WTC11 (cell line): ENCODE results near the gene KEAP1. TPM values are rescaled to one million over a fixed set of nuclear protein-coding genes. Genes with fewer than 3 reads are reported as not detected.
A peak's percentile ranks its signal among the peaks of the same experiment; 100 is the strongest.

Source experiments
- ATAC-seq: fragments of 200-7000 bp; cut with Tn5 transposase; 2 replicates; pipeline ENCODE4 v1.10.0; 2021; ENCODE audit warnings: mild to moderate bottlenecking, moderate library complexity
- CTCF ChIA-PET: fragments of 300-600 bp; sonication (Branson Sonifier 250); formaldehyde crosslinking; loops from one replicate; lab custom pipeline; 2021; ENCODE audit warnings: antibody characterized with exemption; lab: Charles Lee
- POLR2A ChIA-PET: fragments of 350-600 bp; sonication (Branson Sonifier 250); formaldehyde crosslinking; loops from one replicate; lab custom pipeline; 2021; ENCODE audit warnings: antibody characterized with exemption; lab: Charles Lee
- DNase-seq: peaks from one replicate; pipeline ENCODE4 v3.0.0; 2021; ENCODE audit warnings: low spot score
- H3K27ac Mint-ChIP-seq: 2 replicates; pipeline ENCODE4 v1.8.0; 2021; ENCODE audit warnings: mixed read lengths
- H3K27me3 Mint-ChIP-seq: 2 replicates; pipeline ENCODE4 v1.8.0; 2021; ENCODE audit warnings: low read depth, mild to moderate bottlenecking, moderate library complexity, mixed read lengths
- H3K36me3 Mint-ChIP-seq: 2 replicates; pipeline ENCODE4 v1.8.0; 2021; ENCODE audit warnings: mixed read lengths
- H3K4me1 Mint-ChIP-seq: 2 replicates; pipeline ENCODE4 v1.8.0; 2022; ENCODE audit warnings: mixed read lengths
- H3K4me3 Mint-ChIP-seq: 2 replicates; pipeline ENCODE4 v1.8.0; 2021; ENCODE audit warnings: mild to moderate bottlenecking, moderate library complexity, mixed read lengths
- H3K9me3 Mint-ChIP-seq: 2 replicates; pipeline ENCODE4 v1.8.0; 2021; ENCODE audit warnings: mixed read lengths
- CDX4 ChIP-seq: fragments of 250-450 bp; sonication (Bioruptor Pico); IDR thresholded peaks from 2 replicates; pipeline ENCODE4 v1.9.0; 2021; ENCODE audit warnings: moderate library complexity, mild to moderate bottlenecking, inconsistent platforms, borderline replicate concordance
- E2F5 ChIP-seq: sonication (generic); formaldehyde crosslinking; IDR thresholded peaks from 2 replicates; pipeline ENCODE4 v1.8.1; 2022; ENCODE audit warnings: mild to moderate bottlenecking, moderate library complexity, missing genetic modification reagents
- ERG ChIP-seq: fragments of 250-450 bp; sonication (Bioruptor Pico); IDR thresholded peaks from 2 replicates; pipeline ENCODE4 v1.8.0; 2021; ENCODE audit warnings: mild to moderate bottlenecking
- GRHL2 ChIP-seq: fragments of 250-450 bp; sonication (Bioruptor Pico); IDR thresholded peaks from 2 replicates; pipeline ENCODE4 v1.8.0; 2022; ENCODE audit warnings: mild to moderate bottlenecking, moderate library complexity; ENCODE audit not compliant: insufficient replicate concordance, severe bottlenecking
- IRF2 ChIP-seq: sonication (generic); formaldehyde crosslinking; IDR thresholded peaks from 2 replicates; pipeline ENCODE4 v1.8.0; 2022; ENCODE audit warnings: low read depth, missing genetic modification reagents, borderline replicate concordance
- JAZF1 ChIP-seq: fragments of 250-450 bp; sonication (Bioruptor Pico); IDR thresholded peaks from 2 replicates; pipeline ENCODE4 v1.9.0; 2021; ENCODE audit warnings: moderate library complexity, mild to moderate bottlenecking, inconsistent platforms
- NFYB ChIP-seq: sonication (generic); formaldehyde crosslinking; conservative IDR thresholded peaks from 2 replicates; pipeline ENCODE4 v1.8.0; 2022; ENCODE audit warnings: low read depth, missing genetic modification reagents
- NR2C2 ChIP-seq: sonication (generic); formaldehyde crosslinking; IDR thresholded peaks from 2 replicates; pipeline ENCODE4 v1.8.0; 2022; ENCODE audit warnings: mild to moderate bottlenecking, missing genetic modification reagents
- SP1 ChIP-seq: sonication (generic); formaldehyde crosslinking; conservative IDR thresholded peaks from 2 replicates; pipeline ENCODE4 v1.8.1; 2022; ENCODE audit warnings: missing genetic modification reagents
- TCF7 ChIP-seq: sonication (generic); formaldehyde crosslinking; IDR thresholded peaks from 2 replicates; pipeline ENCODE4 v1.8.0; 2022; ENCODE audit warnings: mild to moderate bottlenecking, low read depth, missing genetic modification reagents, moderate library complexity
- TEAD1 ChIP-seq: sonication (generic); formaldehyde crosslinking; IDR thresholded peaks from 2 replicates; pipeline ENCODE4 v1.8.0; 2022; ENCODE audit warnings: mild to moderate bottlenecking, missing genetic modification reagents
- ZNF232 ChIP-seq: sonication (generic); formaldehyde crosslinking; IDR thresholded peaks from 2 replicates; pipeline ENCODE4 v1.8.0; 2022; ENCODE audit warnings: mild to moderate bottlenecking, missing genetic modification reagents
- ZNF263 ChIP-seq: sonication (generic); formaldehyde crosslinking; IDR thresholded peaks from 2 replicates; pipeline ENCODE4 v1.8.1; 2022; ENCODE audit warnings: low read depth, mild to moderate bottlenecking, moderate library complexity, missing genetic modification reagents
- ZNF317 ChIP-seq: sonication (generic); formaldehyde crosslinking; IDR thresholded peaks from 2 replicates; pipeline ENCODE4 v1.8.1; 2023; ENCODE audit warnings: low read depth, mild to moderate bottlenecking, moderate library complexity, missing genetic modification reagents, borderline replicate concordance
- ZNF396 ChIP-seq: fragments of 250-450 bp; sonication (Bioruptor Pico); IDR thresholded peaks from 2 replicates; pipeline ENCODE4 v1.8.0; 2021; ENCODE audit warnings: mild to moderate bottlenecking, moderate library complexity, borderline replicate concordance
- ZNF425 ChIP-seq: fragments of 250-450 bp; sonication (Bioruptor Pico); conservative IDR thresholded peaks from 2 replicates; pipeline ENCODE4 v1.9.0; 2021; ENCODE audit warnings: mild to moderate bottlenecking
- ZNF532 ChIP-seq: fragments of 250-450 bp; sonication (Bioruptor Pico); IDR thresholded peaks from 2 replicates; pipeline ENCODE4 v1.9.0; 2021; ENCODE audit warnings: mild to moderate bottlenecking, borderline replicate concordance
- total RNA-seq: library from RNA; stranded (reverse); gene quantifications from 3 replicates; pipeline ENCODE4 v1.2.3, GENCODE V29; 2021

KEAP1 gene
- total RNA-seq, 1 experiment from 2014 or later, result 68.7 TPM

- no peaks in the 10 kb centered on the region for H3K36me3 Mint-ChIP-seq
- POLR2A ChIA-PET, result no interaction called here
- ATAC-seq, result peak; percentile 93
These were observed 52.1 kb downstream of the KEAP1 start for GRCh38 chr19:10450853-10451609.

GRCh38 chr19:10450191-10450852, 52.8 kb downstream of the KEAP1 start:
- no peaks in the 10 kb centered on the region; the same call in 1 of the 2 replicates for H3K27me3 Mint-ChIP-seq
- TF ChIP-seq ZNF396 (CRISPR knock-in tag) (no peak), GRHL2 (CRISPR knock-in tag) (no peak), IRF2 (CRISPR knock-in tag) (no peak), ZNF425 (CRISPR knock-in tag) (no peak), E2F5 (no peak), ZNF263 (no peak)
- peaks cover 6% of the 10 kb centered on the region for H3K4me1 Mint-ChIP-seq
- no peak for DNase-seq
- ATAC-seq, result no peak
- POLR2A ChIA-PET, result no interaction called here
- no peaks in the 10 kb centered on the region for H3K36me3 Mint-ChIP-seq
- H3K4me3 Mint-ChIP-seq, result no peak overlapping the region
- no peak overlapping the region for H3K27ac Mint-ChIP-seq
- H3K9me3 Mint-ChIP-seq, result no peaks in the 10 kb centered on the region
- CTCF ChIA-PET, result interaction anchor here (0.8 to 2.7 kb wide), 6 partner anchors 18 to 267 kb away, joined by 3 to 18 read pairs (median 4); partner anchors contain the start of gene DNM2

More at GRCh38 chr19:10450853-10451609, 52.1 kb downstream of the KEAP1 start:
- H3K4me3 Mint-ChIP-seq, result no peak overlapping the region
- peak; percentile 89 for DNase-seq
- H3K9me3 Mint-ChIP-seq, result no peaks in the 10 kb centered on the region
- peaks cover 6% of the 10 kb centered on the region for H3K4me1 Mint-ChIP-seq
- CTCF ChIA-PET, result interaction anchor here (0.6 to 2.7 kb wide), 11 partner anchors 11 to 266 kb away, joined by 3 to 18 read pairs (median 3); partner anchors contain the start of gene DNM2
- TF ChIP-seq SP1 (CRISPR knock-in tag) (peak; percentile 27; the same call in 1 of the 2 replicates), NFYB (CRISPR knock-in tag) (peak; percentile 47), JAZF1 (CRISPR knock-in tag) (no peak)
- no peaks in the 10 kb centered on the region; the same call in 1 of the 2 replicates for H3K27me3 Mint-ChIP-seq
- H3K27ac Mint-ChIP-seq, result no peak overlapping the region

GRCh38 chr19:10449037-10449436, 54.1 kb downstream of the KEAP1 start:
- CTCF ChIA-PET, result interaction anchor here (1.6 to 2.7 kb wide), 2 partner anchors 25 to 32 kb away, joined by 6 to 18 read pairs; no protein-coding TSS in a partner anchor

More at GRCh38 chr19:10449037-10449436, 54.1 kb downstream of the KEAP1 start:
- H3K27ac Mint-ChIP-seq, result no peak overlapping the region
- TF ChIP-seq ZNF317 (CRISPR knock-in tag) (no peak), TCF7 (CRISPR knock-in tag) (no peak), ZNF263 (no peak), NR2C2 (CRISPR knock-in tag) (no peak), CDX4 (CRISPR knock-in tag) (no peak), ERG (CRISPR knock-in tag) (no peak), E2F5 (no peak), TEAD1 (CRISPR knock-in tag) (no peak), ZNF232 (CRISPR knock-in tag) (no peak), ZNF532 (CRISPR knock-in tag) (no peak)
- TF ChIP-seq, all 79 proteins: peak for 0
- H3K4me3 Mint-ChIP-seq, result no peak overlapping the region
- H3K4me1 Mint-ChIP-seq, result peaks cover 6% of the 10 kb centered on the region
- H3K27me3 Mint-ChIP-seq, result no peaks in the 10 kb centered on the region; the same call in none of the 2 replicates
- ATAC-seq (no peak), DNase-seq (no peak)
- no peaks in the 10 kb centered on the region for H3K9me3 Mint-ChIP-seq
- no peaks in the 10 kb centered on the region for H3K36me3 Mint-ChIP-seq
- POLR2A ChIA-PET, result no interaction called here
